ENCODE results near the gene AMIGO2. TPM values are rescaled to one million over a fixed set of nuclear protein-coding genes. Genes with fewer than 3 reads are reported as not detected.

The AMIGO2 gene
- total and polyA plus RNA-seq, 9 of the 15 experiments (the other 6 are each of a cell fraction or from before 2014, with no cell fraction given) = 2.0 to 8.3 (median 3.8) TPM

DNA sequence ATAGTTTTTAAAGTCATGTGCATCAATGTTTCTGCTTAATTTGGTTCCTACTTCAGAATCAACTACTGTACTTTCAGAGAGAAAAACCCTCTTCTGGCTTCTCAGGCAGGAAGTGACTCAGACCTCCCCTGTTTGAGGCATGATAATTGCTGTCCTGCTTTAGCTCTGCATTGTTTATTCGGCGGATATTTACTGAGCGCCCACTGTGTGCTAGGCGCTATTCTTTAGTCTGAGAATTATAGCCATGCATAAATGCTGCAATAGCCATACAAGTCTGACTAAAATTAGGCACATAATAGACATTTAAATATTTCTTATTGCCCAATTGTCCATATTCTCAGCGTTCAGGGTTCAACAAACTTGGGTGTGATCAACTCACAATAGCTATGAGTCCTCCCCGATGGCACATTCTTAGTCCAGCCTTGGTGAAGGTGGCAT lies 6.1 kb upstream of the AMIGO2 start (continued):
- no peak for TF ChIP-seq HCFC1 (IDR thresholded peaks at IDR 0.05; ENCODE audit: low read depth, low read length)
- TF ChIP-seq, protein P1, sequence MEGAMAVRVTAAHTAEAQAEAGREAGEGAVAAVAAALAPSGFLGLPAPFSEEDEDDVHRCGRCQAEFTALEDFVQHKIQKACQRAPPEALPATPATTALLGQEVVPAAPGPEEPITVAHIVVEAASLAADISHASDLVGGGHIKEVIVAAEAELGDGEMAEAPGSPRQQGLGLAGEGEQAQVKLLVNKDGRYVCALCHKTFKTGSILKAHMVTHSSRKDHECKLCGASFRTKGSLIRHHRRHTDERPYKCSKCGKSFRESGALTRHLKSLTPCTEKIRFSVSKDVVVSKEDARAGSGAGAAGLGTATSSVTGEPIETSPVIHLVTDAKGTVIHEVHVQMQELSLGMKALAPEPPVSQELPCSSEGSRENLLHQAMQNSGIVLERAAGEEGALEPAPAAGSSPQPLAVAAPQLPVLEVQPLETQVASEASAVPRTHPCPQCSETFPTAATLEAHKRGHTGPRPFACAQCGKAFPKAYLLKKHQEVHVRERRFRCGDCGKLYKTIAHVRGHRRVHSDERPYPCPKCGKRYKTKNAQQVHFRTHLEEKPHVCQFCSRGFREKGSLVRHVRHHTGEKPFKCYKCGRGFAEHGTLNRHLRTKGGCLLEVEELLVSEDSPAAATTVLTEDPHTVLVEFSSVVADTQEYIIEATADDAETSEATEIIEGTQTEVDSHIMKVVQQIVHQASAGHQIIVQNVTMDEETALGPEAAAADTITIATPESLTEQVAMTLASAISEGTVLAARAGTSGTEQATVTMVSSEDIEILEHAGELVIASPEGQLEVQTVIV (CRISPR knock-in tag; IDR thresholded peaks at IDR 0.05; ENCODE audit: borderline replicate concordance) = no peak
- no peak for TF ChIP-seq TCF7L2 (IDR thresholded peaks at IDR 0.05; ENCODE audit: low read depth, low read length)
- peak in 1 of 2 experiments; percentile 61; a peak in 1 of 4 replicates for TF ChIP-seq TRIM24 (IDR thresholded peaks at IDR 0.05)
- no peak for TF ChIP-seq TEAD1 (CRISPR knock-in tag; IDR thresholded peaks at IDR 0.05)
- TF ChIP-seq ZNF212 (CRISPR knock-in tag; IDR thresholded peaks at IDR 0.05) = no peak
- peak; percentile 76 for TF ChIP-seq JUN (IDR thresholded peaks at IDR 0.05; ENCODE audit: borderline replicate concordance, low read depth, low read length)
- no peak for TF ChIP-seq JUN (CRISPR knock-in tag; IDR thresholded peaks at IDR 0.05; ENCODE audit: borderline replicate concordance)
- TF ChIP-seq TRIM28 (IDR thresholded peaks at IDR 0.05) = 0 out of 2 replicates have a peak, but pooled peaks have one; percentile 40
- 0 out of 2 replicates have a peak, but pooled peaks have one; percentile 27 for TF ChIP-seq NCOR1 (IDR thresholded peaks at IDR 0.05)
- TF ChIP-seq, protein P2, sequence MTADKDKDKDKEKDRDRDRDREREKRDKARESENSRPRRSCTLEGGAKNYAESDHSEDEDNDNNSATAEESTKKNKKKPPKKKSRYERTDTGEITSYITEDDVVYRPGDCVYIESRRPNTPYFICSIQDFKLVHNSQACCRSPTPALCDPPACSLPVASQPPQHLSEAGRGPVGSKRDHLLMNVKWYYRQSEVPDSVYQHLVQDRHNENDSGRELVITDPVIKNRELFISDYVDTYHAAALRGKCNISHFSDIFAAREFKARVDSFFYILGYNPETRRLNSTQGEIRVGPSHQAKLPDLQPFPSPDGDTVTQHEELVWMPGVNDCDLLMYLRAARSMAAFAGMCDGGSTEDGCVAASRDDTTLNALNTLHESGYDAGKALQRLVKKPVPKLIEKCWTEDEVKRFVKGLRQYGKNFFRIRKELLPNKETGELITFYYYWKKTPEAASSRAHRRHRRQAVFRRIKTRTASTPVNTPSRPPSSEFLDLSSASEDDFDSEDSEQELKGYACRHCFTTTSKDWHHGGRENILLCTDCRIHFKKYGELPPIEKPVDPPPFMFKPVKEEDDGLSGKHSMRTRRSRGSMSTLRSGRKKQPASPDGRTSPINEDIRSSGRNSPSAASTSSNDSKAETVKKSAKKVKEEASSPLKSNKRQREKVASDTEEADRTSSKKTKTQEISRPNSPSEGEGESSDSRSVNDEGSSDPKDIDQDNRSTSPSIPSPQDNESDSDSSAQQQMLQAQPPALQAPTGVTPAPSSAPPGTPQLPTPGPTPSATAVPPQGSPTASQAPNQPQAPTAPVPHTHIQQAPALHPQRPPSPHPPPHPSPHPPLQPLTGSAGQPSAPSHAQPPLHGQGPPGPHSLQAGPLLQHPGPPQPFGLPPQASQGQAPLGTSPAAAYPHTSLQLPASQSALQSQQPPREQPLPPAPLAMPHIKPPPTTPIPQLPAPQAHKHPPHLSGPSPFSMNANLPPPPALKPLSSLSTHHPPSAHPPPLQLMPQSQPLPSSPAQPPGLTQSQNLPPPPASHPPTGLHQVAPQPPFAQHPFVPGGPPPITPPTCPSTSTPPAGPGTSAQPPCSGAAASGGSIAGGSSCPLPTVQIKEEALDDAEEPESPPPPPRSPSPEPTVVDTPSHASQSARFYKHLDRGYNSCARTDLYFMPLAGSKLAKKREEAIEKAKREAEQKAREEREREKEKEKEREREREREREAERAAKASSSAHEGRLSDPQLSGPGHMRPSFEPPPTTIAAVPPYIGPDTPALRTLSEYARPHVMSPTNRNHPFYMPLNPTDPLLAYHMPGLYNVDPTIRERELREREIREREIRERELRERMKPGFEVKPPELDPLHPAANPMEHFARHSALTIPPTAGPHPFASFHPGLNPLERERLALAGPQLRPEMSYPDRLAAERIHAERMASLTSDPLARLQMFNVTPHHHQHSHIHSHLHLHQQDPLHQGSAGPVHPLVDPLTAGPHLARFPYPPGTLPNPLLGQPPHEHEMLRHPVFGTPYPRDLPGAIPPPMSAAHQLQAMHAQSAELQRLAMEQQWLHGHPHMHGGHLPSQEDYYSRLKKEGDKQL (CRISPR knock-in tag; IDR thresholded peaks at IDR 0.05; ENCODE audit: borderline replicate concordance) = no peak
- TF ChIP-seq CEBPG (CRISPR knock-in tag; IDR thresholded peaks at IDR 0.05) = no peak
- peak; percentile 38 to 50; a peak in 2 of 4 replicates for TF ChIP-seq CEBPG (tag; conservative IDR thresholded peaks at IDR 0.05 in 1 of 2, IDR thresholded peaks at IDR 0.05 in 1 of 2)
- peak; percentile 54; the same call in 1 of the 2 replicates for TF ChIP-seq EP300 (IDR thresholded peaks at IDR 0.05; ENCODE audit: low read length)
- TF ChIP-seq HNRNPLL (IDR thresholded peaks at IDR 0.05; ENCODE audit: low read depth, low read length, poor library complexity, severe bottlenecking) = no peak
- TF ChIP-seq, protein P3, sequence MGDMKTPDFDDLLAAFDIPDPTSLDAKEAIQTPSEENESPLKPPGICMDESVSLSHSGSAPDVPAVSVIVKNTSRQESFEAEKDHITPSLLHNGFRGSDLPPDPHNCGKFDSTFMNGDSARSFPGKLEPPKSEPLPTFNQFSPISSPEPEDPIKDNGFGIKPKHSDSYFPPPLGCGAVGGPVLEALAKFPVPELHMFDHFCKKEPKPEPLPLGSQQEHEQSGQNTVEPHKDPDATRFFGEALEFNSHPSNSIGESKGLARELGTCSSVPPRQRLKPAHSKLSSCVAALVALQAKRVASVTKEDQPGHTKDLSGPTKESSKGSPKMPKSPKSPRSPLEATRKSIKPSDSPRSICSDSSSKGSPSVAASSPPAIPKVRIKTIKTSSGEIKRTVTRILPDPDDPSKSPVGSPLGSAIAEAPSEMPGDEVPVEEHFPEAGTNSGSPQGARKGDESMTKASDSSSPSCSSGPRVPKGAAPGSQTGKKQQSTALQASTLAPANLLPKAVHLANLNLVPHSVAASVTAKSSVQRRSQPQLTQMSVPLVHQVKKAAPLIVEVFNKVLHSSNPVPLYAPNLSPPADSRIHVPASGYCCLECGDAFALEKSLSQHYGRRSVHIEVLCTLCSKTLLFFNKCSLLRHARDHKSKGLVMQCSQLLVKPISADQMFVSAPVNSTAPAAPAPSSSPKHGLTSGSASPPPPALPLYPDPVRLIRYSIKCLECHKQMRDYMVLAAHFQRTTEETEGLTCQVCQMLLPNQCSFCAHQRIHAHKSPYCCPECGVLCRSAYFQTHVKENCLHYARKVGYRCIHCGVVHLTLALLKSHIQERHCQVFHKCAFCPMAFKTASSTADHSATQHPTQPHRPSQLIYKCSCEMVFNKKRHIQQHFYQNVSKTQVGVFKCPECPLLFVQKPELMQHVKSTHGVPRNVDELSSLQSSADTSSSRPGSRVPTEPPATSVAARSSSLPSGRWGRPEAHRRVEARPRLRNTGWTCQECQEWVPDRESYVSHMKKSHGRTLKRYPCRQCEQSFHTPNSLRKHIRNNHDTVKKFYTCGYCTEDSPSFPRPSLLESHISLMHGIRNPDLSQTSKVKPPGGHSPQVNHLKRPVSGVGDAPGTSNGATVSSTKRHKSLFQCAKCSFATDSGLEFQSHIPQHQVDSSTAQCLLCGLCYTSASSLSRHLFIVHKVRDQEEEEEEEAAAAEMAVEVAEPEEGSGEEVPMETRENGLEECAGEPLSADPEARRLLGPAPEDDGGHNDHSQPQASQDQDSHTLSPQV (IDR thresholded peaks at IDR 0.05) = 0 out of 2 replicates have a peak, but pooled peaks have one; percentile 59
- peak; percentile 88 for TF ChIP-seq SMARCA4 (IDR thresholded peaks at IDR 0.05)
- no peak for TF ChIP-seq ZNF707 (CRISPR knock-in tag; conservative IDR thresholded peaks at IDR 0.05)
